ENCODE measurements around the gene TMEM52. TPM values are rescaled to one million over a fixed set of nuclear protein-coding genes. Genes with fewer than 3 reads are reported as not detected.
A peak's percentile ranks its signal among the peaks of the same experiment; 100 is the strongest.

TMEM52 gene
- total RNA-seq (2012; rRNA removed), result 1.1 TPM in 1 of 2 replicates, not detected in the other

DNA sequence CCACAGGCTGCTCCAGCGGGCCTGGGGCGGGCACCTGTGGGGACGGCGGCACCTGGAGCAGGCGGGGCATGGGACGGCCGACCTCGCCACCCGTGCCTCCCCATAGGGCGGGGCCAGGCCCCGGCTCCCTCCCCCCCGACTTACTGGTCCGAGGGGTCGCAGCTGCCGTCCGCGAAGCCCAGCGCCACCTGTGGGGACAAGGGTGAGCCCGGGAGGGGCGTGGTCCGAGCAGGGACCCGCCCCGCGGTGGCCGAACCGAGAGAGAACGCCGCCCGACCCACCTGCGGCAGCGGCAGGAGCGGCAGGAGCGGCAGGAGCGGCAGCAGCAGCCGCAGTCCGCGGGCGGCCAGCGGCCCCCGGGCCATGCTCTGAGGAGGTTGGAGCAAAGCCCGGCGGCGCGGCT lies at the start of gene TMEM52:
Gene TMEM52, minus strand, starts transcription at position 379 of the 403 bp plus-strand sequence. Its CDS starts 14 bp downstream, at position 365.
- Histone ChIP-seq H3K9me3 (replicated peaks; ENCODE audit: low read length) (no peaks in the 10 kb centered on the region), H3K9ac (ENCODE audit: low read depth, low read length) (peak within 1 kb of the TSS; percentile 27), H3K4me1 (ENCODE audit: control insufficient read depth, insufficient read depth, low read length) (peaks cover 15% of the 10 kb centered on the region), H3K36me3 (ENCODE audit: insufficient read depth, low read length) (no peaks in the 10 kb centered on the region), H3K4me2 (ENCODE audit: low read length) (peak within 1 kb of the TSS; percentile 95), H3K27me3 (ENCODE audit: control insufficient read depth, insufficient read depth, low read length) (peaks cover 15% of the 10 kb centered on the region), H3K4me3 (ENCODE audit: low read length) (peak within 1 kb of the TSS; percentile 75)

DNA sequence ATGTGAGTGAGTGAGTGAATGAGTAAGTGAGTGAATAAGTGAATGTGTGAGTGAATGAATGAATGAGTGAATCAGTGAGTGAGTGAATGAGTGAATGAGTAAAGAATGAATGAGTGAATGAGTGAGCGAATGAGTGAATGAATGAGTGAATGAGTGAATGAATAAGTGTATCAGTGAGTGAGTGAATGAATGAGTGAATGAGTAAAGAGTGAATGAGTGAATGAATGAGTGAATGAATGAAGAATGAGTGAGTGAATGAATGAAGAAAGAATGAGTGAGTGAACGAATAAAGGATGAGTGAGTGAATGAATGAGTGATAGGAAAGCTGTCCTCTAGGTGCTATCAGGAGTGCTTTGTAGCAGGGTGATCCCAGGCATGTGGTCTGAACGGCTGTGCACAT lies 48.8 kb upstream of the TMEM52 start:
- H3K9ac ChIP-seq (ENCODE audit: low read depth, low read length), result no peak overlapping the region
- no peaks in the 10 kb centered on the region for H3K36me3 ChIP-seq (ENCODE audit: insufficient read depth, low read length)
- H3K27me3 ChIP-seq (ENCODE audit: control insufficient read depth, insufficient read depth, low read length), result peaks cover 38% of the 10 kb centered on the region
- no peak overlapping the region for H3K4me2 ChIP-seq (ENCODE audit: low read length)
- peaks cover 4% of the 10 kb centered on the region for H3K9me3 ChIP-seq (replicated peaks; ENCODE audit: low read length)
- H3K4me1 ChIP-seq (ENCODE audit: control insufficient read depth, insufficient read depth, low read length), result no peaks in the 10 kb centered on the region
- H3K4me3 ChIP-seq (ENCODE audit: low read length), result no peak overlapping the region

DNA sequence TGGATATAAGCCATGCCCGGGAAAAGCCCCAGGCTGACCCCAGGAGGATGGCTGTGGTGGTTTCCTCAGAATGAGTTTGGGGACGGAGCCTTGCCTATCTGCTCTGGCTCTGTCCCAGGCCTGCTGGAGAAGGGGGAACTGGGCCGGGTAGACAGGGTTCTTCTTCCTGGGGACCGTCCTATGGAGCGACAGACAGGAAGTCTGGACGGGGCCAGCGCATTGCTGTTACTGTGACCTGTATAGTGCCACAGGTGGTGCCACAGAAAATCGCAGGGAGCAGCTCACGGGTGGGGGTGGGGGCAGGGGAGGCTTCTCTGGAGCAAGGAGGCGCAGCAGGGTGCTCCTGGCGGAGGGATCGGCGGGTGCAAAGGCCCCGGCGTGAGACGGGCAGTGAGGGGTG lies 48.1 kb upstream of the TMEM52 start:
- Histone ChIP-seq H3K9ac (ENCODE audit: low read depth, low read length) (no peak overlapping the region), H3K4me2 (ENCODE audit: low read length) (no peak overlapping the region), H3K4me1 (ENCODE audit: control insufficient read depth, insufficient read depth, low read length) (no peaks in the 10 kb centered on the region), H3K9me3 (replicated peaks; ENCODE audit: low read length) (peaks cover 4% of the 10 kb centered on the region), H3K27me3 (ENCODE audit: control insufficient read depth, insufficient read depth, low read length) (peaks cover 41% of the 10 kb centered on the region), H3K4me3 (ENCODE audit: low read length) (no peak overlapping the region), H3K36me3 (ENCODE audit: insufficient read depth, low read length) (no peaks in the 10 kb centered on the region)

DNA sequence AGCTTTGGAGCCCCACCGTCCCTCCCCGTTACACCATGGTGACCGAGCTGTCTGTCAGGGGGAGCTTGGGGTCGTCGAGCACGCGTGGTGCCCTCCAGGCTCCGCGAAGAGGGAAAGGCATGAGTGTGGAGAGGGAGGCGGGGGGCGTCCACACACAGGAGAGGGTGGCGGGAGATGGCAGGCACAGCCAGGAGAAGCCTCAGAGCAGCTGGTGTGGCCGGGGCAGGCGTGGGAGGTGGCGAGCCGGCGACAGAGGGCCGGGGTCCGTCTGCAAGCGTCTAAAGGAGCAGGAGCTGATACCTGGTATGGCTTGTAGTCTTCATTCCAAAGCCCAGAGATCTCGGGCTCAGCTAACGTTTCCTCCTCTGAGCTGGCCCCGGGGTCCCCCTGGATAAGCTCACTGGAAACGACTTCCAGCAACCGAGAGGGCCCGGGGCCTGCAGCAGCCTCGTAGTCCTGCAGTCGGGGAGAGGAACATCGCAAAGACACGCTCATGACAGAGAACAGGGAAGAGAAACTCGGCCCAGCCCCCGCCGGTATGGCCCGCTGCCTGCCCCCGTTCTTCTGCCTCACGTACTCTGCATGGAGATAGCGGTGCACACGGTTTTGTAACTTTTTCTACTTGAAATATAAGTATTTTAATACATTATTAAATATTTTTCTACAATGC lies 47.1 kb upstream of the TMEM52 start:
- Histone ChIP-seq H3K9ac (ENCODE audit: low read depth, low read length) (no peak overlapping the region), H3K27me3 (ENCODE audit: control insufficient read depth, insufficient read depth, low read length) (peaks cover 49% of the 10 kb centered on the region), H3K4me2 (ENCODE audit: low read length) (no peak overlapping the region), H3K4me1 (ENCODE audit: control insufficient read depth, insufficient read depth, low read length) (no peaks in the 10 kb centered on the region), H3K4me3 (ENCODE audit: low read length) (no peak overlapping the region), H3K36me3 (ENCODE audit: insufficient read depth, low read length) (no peaks in the 10 kb centered on the region), H3K9me3 (replicated peaks; ENCODE audit: low read length) (peaks cover 4% of the 10 kb centered on the region)

DNA sequence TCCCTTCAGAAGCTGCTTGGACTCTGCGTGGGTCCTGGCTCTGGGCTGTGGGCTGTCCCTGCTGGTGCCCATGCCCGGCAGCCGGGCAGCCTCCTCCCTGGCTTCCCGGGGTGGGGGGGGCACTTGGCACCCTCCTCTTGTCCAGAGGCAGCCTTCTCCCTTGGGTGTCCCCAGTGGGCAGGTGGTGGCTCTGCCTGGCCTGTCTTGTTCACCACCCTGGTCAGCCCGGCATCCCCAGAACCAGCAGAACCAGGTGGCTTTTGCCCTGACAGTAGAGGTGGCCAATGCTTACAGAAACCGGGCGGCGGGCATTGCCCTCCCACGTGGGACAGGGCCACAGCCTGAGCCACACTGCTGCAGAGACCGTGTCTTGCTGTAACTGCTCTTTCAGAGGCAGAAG lies 46.5 kb upstream of the TMEM52 start:
- Histone ChIP-seq H3K4me1 (ENCODE audit: control insufficient read depth, insufficient read depth, low read length) (no peaks in the 10 kb centered on the region), H3K9me3 (replicated peaks; ENCODE audit: low read length) (no peaks in the 10 kb centered on the region), H3K9ac (ENCODE audit: low read depth, low read length) (no peak overlapping the region), H3K4me2 (ENCODE audit: low read length) (no peak overlapping the region), H3K4me3 (ENCODE audit: low read length) (no peak overlapping the region), H3K36me3 (ENCODE audit: insufficient read depth, low read length) (no peaks in the 10 kb centered on the region), H3K27me3 (ENCODE audit: control insufficient read depth, insufficient read depth, low read length) (peaks cover 55% of the 10 kb centered on the region)

DNA sequence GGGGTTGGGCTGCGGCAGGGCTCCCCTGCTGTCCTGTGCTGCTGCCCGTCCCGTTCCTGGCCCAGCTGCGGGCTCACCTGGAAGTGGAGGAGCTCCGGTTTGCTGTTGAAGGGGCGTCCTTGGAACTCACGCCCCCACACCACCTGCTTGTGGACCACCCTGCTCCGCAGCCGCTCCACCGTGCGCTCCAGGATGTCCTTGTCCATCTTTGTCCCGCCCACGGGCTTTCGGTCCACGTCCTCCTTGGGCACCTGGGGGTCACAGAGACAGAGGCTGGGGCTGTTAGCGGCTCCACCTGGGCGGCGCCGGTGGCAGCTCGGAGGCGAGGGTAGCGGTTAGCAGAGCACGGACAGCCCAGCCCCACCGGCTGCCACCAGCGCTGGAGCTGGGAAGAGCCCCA lies 45.7 kb upstream of the TMEM52 start:
- H3K9ac ChIP-seq (ENCODE audit: low read depth, low read length), result no peak overlapping the region
- H3K4me1 ChIP-seq (ENCODE audit: control insufficient read depth, insufficient read depth, low read length), result peaks cover 3% of the 10 kb centered on the region
- no peak overlapping the region for H3K4me3 ChIP-seq (ENCODE audit: low read length)
- H3K4me2 ChIP-seq (ENCODE audit: low read length), result no peak overlapping the region
- H3K27me3 ChIP-seq (ENCODE audit: control insufficient read depth, insufficient read depth, low read length), result peaks cover 63% of the 10 kb centered on the region
- no peaks in the 10 kb centered on the region for H3K36me3 ChIP-seq (ENCODE audit: insufficient read depth, low read length)
- H3K9me3 ChIP-seq (replicated peaks; ENCODE audit: low read length), result no peaks in the 10 kb centered on the region

DNA sequence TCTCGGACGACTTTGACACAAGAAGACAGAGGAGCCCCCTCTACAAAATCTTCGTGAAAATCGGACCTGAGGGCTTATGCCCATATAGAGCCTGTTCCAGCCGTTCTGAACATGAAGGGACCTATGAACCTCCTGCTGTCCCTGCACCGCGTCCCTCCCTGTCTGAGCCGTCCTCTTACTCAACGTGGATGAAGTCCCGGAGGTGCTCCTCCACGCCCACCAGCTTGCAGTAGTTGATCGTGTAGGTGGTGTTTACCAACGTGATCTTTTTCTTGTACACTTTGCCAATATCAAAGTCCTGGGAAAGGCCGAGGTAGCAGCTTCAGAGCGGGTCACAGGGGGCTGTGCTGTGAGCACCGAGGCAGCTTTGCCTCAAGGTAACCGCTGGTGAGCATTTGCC lies 44.5 kb upstream of the TMEM52 start:
- no peaks in the 10 kb centered on the region for H3K36me3 ChIP-seq (ENCODE audit: insufficient read depth, low read length)
- no peak overlapping the region for H3K9ac ChIP-seq (ENCODE audit: low read depth, low read length)
- no peak overlapping the region for H3K4me3 ChIP-seq (ENCODE audit: low read length)
- H3K27me3 ChIP-seq (ENCODE audit: control insufficient read depth, insufficient read depth, low read length), result peaks cover 72% of the 10 kb centered on the region
- no peaks in the 10 kb centered on the region for H3K9me3 ChIP-seq (replicated peaks; ENCODE audit: low read length)
- no peak overlapping the region for H3K4me2 ChIP-seq (ENCODE audit: low read length)
- H3K4me1 ChIP-seq (ENCODE audit: control insufficient read depth, insufficient read depth, low read length), result peaks cover 5% of the 10 kb centered on the region

DNA sequence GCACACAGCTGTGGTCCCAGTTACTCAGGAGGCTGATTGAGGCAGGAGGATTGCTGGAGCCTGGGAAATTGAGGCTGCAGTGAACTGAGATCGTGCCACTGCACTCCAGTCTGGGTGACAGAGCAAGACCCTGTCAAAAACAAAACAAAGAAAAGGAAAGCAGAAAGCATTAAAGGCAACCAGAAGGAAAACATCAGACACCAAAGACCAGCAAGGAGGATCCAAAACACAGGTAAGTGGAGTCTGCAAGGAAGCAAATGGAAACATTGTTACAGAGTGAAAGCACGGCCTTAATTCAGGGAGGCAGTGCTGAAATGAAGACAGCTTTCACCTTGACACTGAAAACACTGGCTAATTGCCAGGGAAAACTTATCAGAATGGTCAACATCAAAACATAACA lies 43.7 kb upstream of the TMEM52 start:
- no peak overlapping the region for H3K4me2 ChIP-seq (ENCODE audit: low read length)
- H3K9ac ChIP-seq (ENCODE audit: low read depth, low read length), result no peak overlapping the region
- no peak overlapping the region for H3K4me3 ChIP-seq (ENCODE audit: low read length)
- peaks cover 5% of the 10 kb centered on the region for H3K4me1 ChIP-seq (ENCODE audit: control insufficient read depth, insufficient read depth, low read length)
- H3K36me3 ChIP-seq (ENCODE audit: insufficient read depth, low read length), result no peaks in the 10 kb centered on the region
- peaks cover 71% of the 10 kb centered on the region for H3K27me3 ChIP-seq (ENCODE audit: control insufficient read depth, insufficient read depth, low read length)
- H3K9me3 ChIP-seq (replicated peaks; ENCODE audit: low read length), result no peaks in the 10 kb centered on the region

DNA sequence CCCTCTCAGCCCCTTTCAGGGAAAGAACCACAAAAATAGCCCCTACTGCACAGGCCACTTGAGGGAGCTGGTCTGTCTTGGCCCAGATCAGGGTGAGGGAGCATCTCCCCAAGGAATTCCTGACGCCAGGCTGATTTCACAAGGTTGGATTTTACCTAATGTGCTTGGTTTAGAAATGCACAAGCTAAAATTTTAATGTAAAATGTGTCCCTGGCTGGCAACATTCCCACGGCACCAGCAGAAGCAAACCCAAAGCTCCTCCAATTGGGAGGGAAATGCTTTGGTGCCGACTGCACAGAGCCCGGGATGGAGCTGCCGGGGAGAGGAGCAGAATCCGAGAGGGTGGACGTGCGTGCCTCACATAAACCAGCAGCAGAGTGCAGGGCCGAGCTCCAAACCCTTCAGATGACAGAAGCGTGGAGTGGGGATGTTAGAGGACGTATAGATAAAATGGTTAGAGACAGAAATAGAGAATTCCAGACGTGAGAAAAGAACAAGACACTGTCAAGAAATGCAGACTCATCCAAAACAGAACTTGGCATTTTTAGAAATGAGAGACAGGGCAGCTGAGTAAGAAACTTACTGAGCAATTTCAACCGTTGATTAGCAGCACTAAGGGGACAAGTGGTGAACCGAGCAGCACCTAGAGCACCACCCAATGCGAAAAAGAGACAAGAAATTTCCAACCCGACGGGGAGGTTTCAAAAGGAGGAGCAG lies 41.6 kb upstream of the TMEM52 start:
- H3K27me3 ChIP-seq (ENCODE audit: control insufficient read depth, insufficient read depth, low read length), result peaks cover 74% of the 10 kb centered on the region
- no peak overlapping the region for H3K4me3 ChIP-seq (ENCODE audit: low read length)
- no peak overlapping the region for H3K9ac ChIP-seq (ENCODE audit: low read depth, low read length)
- H3K36me3 ChIP-seq (ENCODE audit: insufficient read depth, low read length), result no peaks in the 10 kb centered on the region
- H3K9me3 ChIP-seq (replicated peaks; ENCODE audit: low read length), result no peaks in the 10 kb centered on the region
- H3K4me1 ChIP-seq (ENCODE audit: control insufficient read depth, insufficient read depth, low read length), result peaks cover 5% of the 10 kb centered on the region
- H3K4me2 ChIP-seq (ENCODE audit: low read length), result no peak overlapping the region

DNA sequence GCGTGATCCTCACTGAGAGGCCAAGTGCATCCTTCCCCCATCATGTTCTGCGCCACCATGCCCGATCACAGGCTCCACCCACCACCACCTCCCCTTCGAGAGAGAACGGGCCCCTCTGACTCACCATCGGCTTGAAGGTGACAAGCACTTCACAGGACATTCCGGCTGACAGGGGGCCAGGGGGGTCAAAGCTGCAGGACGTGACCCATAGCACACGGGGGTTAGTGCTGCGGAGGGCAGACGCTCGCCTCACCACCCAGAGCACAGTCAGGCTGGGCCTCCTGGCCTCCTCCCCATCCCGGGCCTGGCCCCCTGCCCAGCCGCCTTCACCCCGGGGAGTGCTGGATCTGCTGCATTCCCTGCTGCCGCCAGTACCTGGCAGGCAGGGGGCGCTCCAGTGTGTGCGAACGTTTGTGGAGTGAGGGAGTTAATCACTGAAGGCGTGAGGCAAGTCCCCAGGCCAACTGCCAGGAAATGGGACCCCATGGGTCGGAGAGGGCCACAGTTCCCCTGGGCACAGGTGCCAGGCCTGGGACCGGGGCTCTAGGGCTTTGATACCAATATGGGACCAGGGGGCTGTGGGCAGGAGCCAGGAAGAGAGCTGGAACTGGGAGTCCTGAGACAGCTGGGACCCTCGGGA lies 40.9 kb upstream of the TMEM52 start:
- Histone ChIP-seq H3K4me1 (ENCODE audit: control insufficient read depth, insufficient read depth, low read length) (peaks cover 5% of the 10 kb centered on the region), H3K9me3 (replicated peaks; ENCODE audit: low read length) (no peaks in the 10 kb centered on the region), H3K9ac (ENCODE audit: low read depth, low read length) (no peak overlapping the region), H3K4me3 (ENCODE audit: low read length) (no peak overlapping the region), H3K27me3 (ENCODE audit: control insufficient read depth, insufficient read depth, low read length) (peaks cover 67% of the 10 kb centered on the region), H3K4me2 (ENCODE audit: low read length) (no peak overlapping the region), H3K36me3 (ENCODE audit: insufficient read depth, low read length) (no peaks in the 10 kb centered on the region)

DNA sequence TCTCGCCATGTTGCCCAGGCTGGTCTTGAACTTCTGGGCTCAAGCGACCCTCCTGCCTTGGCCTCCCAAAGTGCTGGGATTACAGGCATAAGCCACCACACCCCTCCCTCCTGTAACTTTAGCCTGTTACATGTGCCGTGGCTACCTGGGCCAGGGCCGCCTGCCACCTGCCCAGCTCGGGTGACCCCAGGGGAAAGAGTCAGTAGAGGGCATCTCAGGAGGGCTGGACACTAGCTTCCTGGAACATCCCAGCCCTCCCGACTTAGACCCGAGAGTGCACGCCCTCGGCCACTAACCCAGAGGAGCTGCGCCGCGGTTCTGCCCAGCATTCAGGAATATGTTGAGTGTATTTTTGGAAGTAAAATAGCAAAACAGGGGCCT lies 40.4 kb upstream of the TMEM52 start:
- H3K36me3 ChIP-seq (ENCODE audit: insufficient read depth, low read length), result no peaks in the 10 kb centered on the region

More for the DNA sequence above, 40.4 kb upstream of the TMEM52 start:
- Histone ChIP-seq H3K4me3 (ENCODE audit: low read length) (no peak overlapping the region), H3K4me1 (ENCODE audit: control insufficient read depth, insufficient read depth, low read length) (peaks cover 5% of the 10 kb centered on the region), H3K9ac (ENCODE audit: low read depth, low read length) (no peak overlapping the region), H3K9me3 (replicated peaks; ENCODE audit: low read length) (no peaks in the 10 kb centered on the region), H3K27me3 (ENCODE audit: control insufficient read depth, insufficient read depth, low read length) (peaks cover 64% of the 10 kb centered on the region), H3K4me2 (ENCODE audit: low read length) (no peak overlapping the region)
